H1 (cell line): ENCODE results near the gene CYP2J2. TPM values are rescaled to one million over a fixed set of nuclear protein-coding genes. Genes with fewer than 3 reads are reported as not detected.

ENCODE experiments used
- CTCF ChIA-PET: fragments of 300-600 bp; sonication (Branson Sonifier 250); formaldehyde crosslinking; loops from one replicate; lab custom pipeline; 2021; ENCODE audit not compliant: partially characterized antibody; lab: Charles Lee
- POLR2A ChIA-PET: fragments of 300-600 bp; sonication (Branson Sonifier 250); formaldehyde crosslinking; loops from one replicate; lab custom pipeline; 2021; ENCODE audit warnings: inconsistent platforms; ENCODE audit not compliant: partially characterized antibody; lab: Charles Lee
- DNase-seq, 2 experiments: peaks; one replicate each; pipeline versions ENCODE4 v3.0.0 to v3.0.0-alpha.2; 2010 to 2022; ENCODE audit warnings: low spot score in 2 of 2, low read depth in 1 of 2, mixed read lengths in 1 of 2
- FAIRE-seq: peaks from 2 replicates; lab custom pipeline; 2011; peaks lifted over from hg19 to GRCh38; lab: Jason Lieb, UNC
- H2AFZ ChIP-seq: 2 replicates; pipeline ENCODE4 v1.8.1; 2012; ENCODE audit warnings: low read length, inconsistent platforms
- H2AK5ac ChIP-seq: 2 replicates; pipeline ENCODE4 v1.6.1; 2013; ENCODE audit warnings: low read depth, low read length
- H2BK120ac ChIP-seq: replicated peaks from 2 replicates; pipeline ENCODE3; 2013; ENCODE audit warnings: low read depth, low read length, inconsistent platforms
- H2BK12ac ChIP-seq: 2 replicates; pipeline ENCODE4 v1.6.1; 2013; ENCODE audit warnings: low read depth, low read length
- H2BK15ac ChIP-seq: 2 replicates; pipeline ENCODE4 v1.6.1; 2013; ENCODE audit warnings: low read length
- H2BK20ac ChIP-seq: 2 replicates; pipeline ENCODE4 v1.6.1; 2013; ENCODE audit warnings: low read length
- H2BK5ac ChIP-seq: 2 replicates; pipeline ENCODE4 v1.6.1; 2013; ENCODE audit warnings: low read depth, low read length
- H3K14ac ChIP-seq: 2 replicates; pipeline ENCODE4 v1.6.1; 2013; ENCODE audit warnings: inconsistent platforms; ENCODE audit not compliant: insufficient read length
- H3K18ac ChIP-seq: 2 replicates; pipeline ENCODE4 v1.6.1; 2013; ENCODE audit warnings: low read length; ENCODE audit errors: extremely low read depth
- H3K23ac ChIP-seq: 2 replicates; pipeline ENCODE4 v1.6.1; 2013; ENCODE audit warnings: inconsistent platforms; ENCODE audit not compliant: insufficient read length
- H3K23me2 ChIP-seq: 2 replicates; pipeline ENCODE4 v1.6.1; 2013; ENCODE audit warnings: low read depth, low read length
- H3K27ac ChIP-seq: 2 replicates; pipeline ENCODE4 v1.6.1; 2011; ENCODE audit warnings: low read depth, low read length, inconsistent platforms
- H3K27me3 ChIP-seq, 4 experiments: replicated peaks in 1 of 4; 1 replicate in 1 of 4; 2 replicates in 3 of 4; pipeline versions ENCODE4 v1.6.1 to v1.8.1; 2011 to 2013; ENCODE audit warnings: low read length in 3 of 4, mild to moderate bottlenecking in 3 of 4, inconsistent platforms in 2 of 4, mixed read lengths in 2 of 4, moderate library complexity in 1 of 4; ENCODE audit not compliant: control insufficient read depth in 3 of 4, insufficient read depth in 3 of 4; ENCODE audit errors: extremely low read depth in 1 of 4
- H3K36me3 ChIP-seq, 4 experiments: 2 replicates each; pipeline versions ENCODE4 v1.6.1 to v1.8.1; 2011 to 2013; ENCODE audit warnings: mild to moderate bottlenecking in 4 of 4, low read length in 3 of 4, moderate library complexity in 2 of 4, control low read depth in 1 of 4, inconsistent platforms in 1 of 4; ENCODE audit not compliant: insufficient read depth in 4 of 4, control insufficient read depth in 2 of 4
- H3K4ac ChIP-seq: replicated peaks from 2 replicates; pipeline ENCODE3; 2013; ENCODE audit warnings: low read length, low read depth, mixed read lengths, inconsistent platforms; ENCODE audit not compliant: insufficient read length
- H3K4me1 ChIP-seq, 4 experiments: replicated peaks in 1 of 4; 1 replicate in 1 of 4; 2 replicates in 3 of 4; pipeline versions ENCODE4 v1.6.1 to v1.8.1; 2011 to 2013; ENCODE audit warnings: low read length in 3 of 4, inconsistent platforms in 2 of 4, mixed read lengths in 1 of 4; ENCODE audit not compliant: insufficient read depth in 4 of 4, control insufficient read depth in 3 of 4
- H3K4me2 ChIP-seq, 2 experiments: 2 replicates each; pipeline versions ENCODE4 v1.6.1 to v1.8.1; 2011 to 2013; ENCODE audit warnings: low read depth in 2 of 2, low read length in 2 of 2, control low read depth in 1 of 2, inconsistent platforms in 1 of 2, mild to moderate bottlenecking in 1 of 2; ENCODE audit not compliant: insufficient read depth in 1 of 2
- H3K4me3 ChIP-seq, 4 experiments: fragments of 200-600, 300-600 bp in 1 of 4; sonication (generic), shearing (Covaris generic), sonication (Bioruptor Twin) in 1 of 4; 2 replicates each; pipeline versions ENCODE4 v1.5.1 to v1.8.1; 2011 to 2016; ENCODE audit warnings: low read length in 4 of 4, low read depth in 3 of 4, control low read depth in 2 of 4, inconsistent platforms in 2 of 4, mild to moderate bottlenecking in 2 of 4, mixed read lengths in 1 of 4, moderate library complexity in 1 of 4; ENCODE audit not compliant: insufficient read depth in 2 of 4; ENCODE audit errors: extremely low read depth in 1 of 4
- H3K56ac ChIP-seq: replicated peaks from 2 replicates; pipeline ENCODE3; 2013; ENCODE audit warnings: low read depth, mild to moderate bottlenecking, mixed read lengths, low read length, inconsistent platforms; ENCODE audit not compliant: insufficient read length
- H3K79me1 ChIP-seq: 2 replicates; pipeline ENCODE4 v1.6.1; 2013; ENCODE audit warnings: low read depth, low read length, control low read depth
- H3K79me2 ChIP-seq, 2 experiments: 2 replicates each; pipeline versions ENCODE4 v1.6.1 to v1.8.1; 2012 to 2013; ENCODE audit warnings: low read length in 2 of 2, mild to moderate bottlenecking in 2 of 2, inconsistent platforms in 1 of 2; ENCODE audit not compliant: insufficient read depth in 2 of 2, control insufficient read depth in 1 of 2
- H3K9ac ChIP-seq, 4 experiments: replicated peaks in 1 of 4; 1 replicate in 1 of 4; 2 replicates in 3 of 4; pipeline versions ENCODE4 v1.6.1 to v1.8.1; 2011 to 2013; ENCODE audit warnings: low read depth in 3 of 4, low read length in 3 of 4, control low read depth in 2 of 4, mild to moderate bottlenecking in 2 of 4, moderate library complexity in 2 of 4, inconsistent platforms in 1 of 4; ENCODE audit errors: extremely low read depth in 1 of 4
- H3K9me3 ChIP-seq, 2 experiments: 2 replicates each; pipeline versions ENCODE4 v1.6.1 to v1.8.1; 2012 to 2013; ENCODE audit warnings: mild to moderate bottlenecking in 2 of 2, moderate library complexity in 2 of 2, control low read depth in 1 of 2, inconsistent platforms in 1 of 2, low read depth in 1 of 2, low read length in 1 of 2, mixed read lengths in 1 of 2; ENCODE audit not compliant: insufficient read depth in 2 of 2
- H4K20me1 ChIP-seq, 2 experiments: replicated peaks in 1 of 2; 2 replicates each; pipeline versions ENCODE3 to v1.8.1; 2011 to 2013; ENCODE audit warnings: inconsistent platforms in 2 of 2, low read length in 2 of 2, mild to moderate bottlenecking in 1 of 2; ENCODE audit not compliant: insufficient read depth in 2 of 2, control insufficient read depth in 1 of 2
- H4K5ac ChIP-seq: 2 replicates; pipeline ENCODE4 v1.6.1; 2013; ENCODE audit warnings: low read length, low read depth, mixed read lengths, inconsistent platforms; ENCODE audit not compliant: insufficient read length
- H4K8ac ChIP-seq: 2 replicates; pipeline ENCODE4 v1.8.0; 2013; ENCODE audit warnings: mild to moderate bottlenecking, moderate library complexity, low read length, inconsistent platforms; ENCODE audit not compliant: insufficient read depth; ENCODE audit errors: extremely low read depth
- H4K91ac ChIP-seq: replicated peaks from 2 replicates; pipeline ENCODE3; 2013; ENCODE audit warnings: low read length, mixed read lengths, inconsistent platforms; ENCODE audit not compliant: insufficient read length
- BRCA1 ChIP-seq: IDR thresholded peaks from 2 replicates; pipeline ENCODE4 v1.6.1; 2012; ENCODE audit warnings: low read depth, low read length, improper control_type of control experiment
- CBX8 ChIP-seq: fragments of 300-800, 300-1000 bp; sonication (generic); IDR thresholded peaks from 2 replicates; pipeline ENCODE4 v1.7.1; 2016; ENCODE audit warnings: low read depth, low read length, borderline replicate concordance
- E2F6 ChIP-seq: IDR thresholded peaks from 2 replicates; pipeline ENCODE4 v1.6.1; 2012; ENCODE audit warnings: inconsistent platforms
- GABPA ChIP-seq: IDR thresholded peaks from 2 replicates; pipeline ENCODE4 v1.6.1; 2011; ENCODE audit warnings: mild to moderate bottlenecking, low read length, moderate library complexity, borderline replicate concordance; ENCODE audit not compliant: insufficient read depth
- GTF2F1 ChIP-seq: IDR thresholded peaks from 2 replicates; pipeline ENCODE4 v1.6.1; 2012; ENCODE audit warnings: low read depth, low read length, improper control_type of control experiment, borderline replicate concordance
- KDM1A ChIP-seq: fragments of 200-600, 300-600 bp; sonication (generic); IDR thresholded peaks from 2 replicates; pipeline ENCODE4 v1.7.1; 2016; ENCODE audit warnings: mild to moderate bottlenecking, low read length, borderline replicate concordance
- KDM4A ChIP-seq: IDR thresholded peaks from one replicate; pipeline ENCODE4 v1.7.1; 2012; ENCODE audit warnings: low read depth, mild to moderate bottlenecking, moderate library complexity, low read length, inconsistent platforms; ENCODE audit not compliant: severe bottlenecking
- NRF1 ChIP-seq: IDR thresholded peaks from 2 replicates; pipeline ENCODE4 v1.6.1; 2011; ENCODE audit warnings: mild to moderate bottlenecking, low read depth, low read length, improper control_type of control experiment
- PHF8 ChIP-seq: fragments of 200-600 bp; sonication (generic); conservative IDR thresholded peaks from 2 replicates; pipeline ENCODE4 v1.7.1; 2012; ENCODE audit warnings: low read depth, mild to moderate bottlenecking, inconsistent platforms, low read length, moderate library complexity
- TCF12 ChIP-seq: IDR thresholded peaks from 2 replicates; pipeline ENCODE4 v1.6.1; 2011; ENCODE audit warnings: low read depth, mild to moderate bottlenecking, low read length
- USF2 ChIP-seq: IDR thresholded peaks from 2 replicates; pipeline ENCODE4 v1.6.1; 2011; ENCODE audit warnings: low read length, improper control_type of control experiment
- WGBS, 2 experiments: shearing (Covaris generic) in 1 of 2; methylation state at CpG; one replicate each; pipeline versions ENCODE4 v1.1.6 to v1.1.7; 2013 to 2015; ENCODE audit warnings: low lambda C conversion rate in 2 of 2, mixed read lengths in 2 of 2, inconsistent platforms in 1 of 2, low coverage in 1 of 2, missing lambda C conversion rate in 1 of 2; ENCODE audit not compliant: insufficient replicate concordance in 2 of 2, insufficient coverage in 1 of 2, insufficient read length in 1 of 2; ENCODE audit errors: extremely low coverage in 1 of 2, missing lambda C conversion rate in 1 of 2; 5-methylcytosine and 5-hydroxymethylcytosine counted together
- polyA plus RNA-seq, 7 experiments: library from polyadenylated mRNA; depleted of rRNA in 3 of 7; stranded (reverse) in 5 of 7; unstranded in 2 of 7; fragments of >200 nt in 5 of 7; fragments of 200-250 nt in 2 of 7; gene quantifications; 1 replicate in 5 of 7; 2 replicates in 1 of 7; 4 replicates in 1 of 7; pipeline versions ENCODE4 v1.2.1 to v1.2.3, GENCODE V29; 2011 to 2013; ENCODE audit warnings: missing spikeins in 2 of 7, mixed read lengths in 2 of 7
- total RNA-seq: library from RNA; stranded (reverse); fragmentation: NEBNext Ultra II Directional; extraction: Animal tissue kit (Norgen Biotek cat#: 25700); gene quantifications from 2 replicates; pipeline ENCODE4 v1.2.1, GENCODE V29; 2021

CYP2J2 gene
- total and polyA plus RNA-seq, 2 of the 8 experiments (the other 6 are each of a cell fraction or from before 2014, with no cell fraction given), result 0.59 to 2.1 TPM

- Histone ChIP-seq H3K27me3 (no peaks in the 10 kb centered on the region), H3K4me1 (no peaks in the 10 kb centered on the region), H4K91ac (no peak overlapping the region), H3K4ac (no peak overlapping the region), H3K23me2 (no peaks in the 10 kb centered on the region), H3K4me2 (no peak overlapping the region), H3K36me3 (no peaks in the 10 kb centered on the region), H2AK5ac (no peak overlapping the region), H4K20me1 (no peaks in the 10 kb centered on the region), H2BK12ac (no peak overlapping the region), H2BK15ac (no peak overlapping the region), H3K18ac (no peak overlapping the region), H2BK120ac (no peak overlapping the region), H2AFZ (no peak overlapping the region), H3K9me3 (peaks cover 0 to 6% of the 10 kb centered on the region in 2 experiments; a peak in 2 of 4 replicates), H3K14ac (no peak overlapping the region), H2BK20ac (no peak overlapping the region), H3K79me2 (no peaks in the 10 kb centered on the region), H3K23ac (no peak overlapping the region), H3K9ac (no peak overlapping the region), H3K79me1 (no peaks in the 10 kb centered on the region), H3K4me3 (no peak overlapping the region), H3K27ac (no peak overlapping the region), H2BK5ac (no peak overlapping the region), H4K5ac (no peak overlapping the region), H3K56ac (no peak overlapping the region), H4K8ac (no peak overlapping the region)
- ChIA-PET CTCF (interaction anchor here (0.9 to 14.4 kb wide), 8 partner anchors 8 to 75 kb away, joined by 3 to 323 read pairs (median 4); partner anchors contain the start of gene CYP2J2), POLR2A (no interaction called here)
- 82% methylated on average over 3 of the region's 3 CpGs; no CpG with 5 or more reads in 1 of the 2 experiments for WGBS, 2 experiments
- no peak for FAIRE-seq
- no peak for DNase-seq
- TF ChIP-seq GABPA (no peak), BRCA1 (no peak), KDM1A (no peak), PHF8 (no peak), E2F6 (no peak), GTF2F1 (no peak), TCF12 (no peak), NRF1 (no peak), CBX8 (no peak), USF2 (no peak), KDM4A (no peak)
Measured at GRCh38 chr1:59885160-59885832, 41.3 kb downstream of the CYP2J2 start.
